ENCODE results near the gene TPM4. TPM values are rescaled to one million over a fixed set of nuclear protein-coding genes. Genes with fewer than 3 reads are reported as not detected.

TPM4 gene
- total and polyA plus RNA-seq, 2 donors (not counting 1 experiment from before 2014, with no cell fraction given), result 65.4 to 127 TPM

DNA sequence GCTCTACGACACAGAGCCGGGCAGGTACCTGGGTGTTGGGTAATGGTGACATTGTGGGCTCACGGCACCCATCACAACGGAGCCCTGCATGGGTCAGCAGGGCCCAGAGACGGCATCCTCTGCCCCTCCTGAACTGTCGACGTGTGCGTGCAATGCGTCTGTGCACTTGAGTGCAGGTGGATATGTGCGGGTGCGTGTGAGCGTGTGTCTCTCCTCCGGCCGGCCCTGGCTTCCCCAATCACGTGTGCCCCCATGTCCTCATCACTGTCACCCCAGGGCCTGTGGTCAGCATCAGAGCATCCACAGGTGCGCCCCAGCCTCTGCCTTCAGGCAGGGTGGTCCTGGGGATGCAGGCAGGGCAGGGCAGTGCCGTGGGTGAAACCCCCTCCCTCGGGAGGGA lies 37.2 kb upstream of the TPM4 start:
- Mint-ChIP-seq H3K27me3 (no peaks in the 10 kb centered on the region), H3K27ac (no peak overlapping the region), H3K4me3 (no peak overlapping the region), H3K4me1 (peaks cover 10% of the 10 kb centered on the region), H3K9me3 (ENCODE audit: insufficient read depth) (no peaks in the 10 kb centered on the region)
- H3K27me3 ChIP-seq (replicated peaks in 1 of 4; ENCODE audit: control extremely low read depth in 1 of 4, control insufficient read depth in 3 of 4, insufficient read depth in 4 of 4, low read length in 3 of 4), result peaks cover 0 to 4% (median 0%) of the 10 kb centered on the region in 4 experiments
- POLR2A ChIA-PET, result no interaction called here
- H3K4me3 ChIP-seq (ENCODE audit: control extremely low read depth in 1 of 5, extremely low read depth in 1 of 5, insufficient read depth in 1 of 5, low read depth in 2 of 5, low read length in 4 of 5), result no peak overlapping the region
- H3K27ac ChIP-seq (ENCODE audit: low read length in 2 of 2), result no peak overlapping the region
- no peak overlapping the region for H2AFZ ChIP-seq (ENCODE audit: insufficient read depth, low read depth, low read length, poor library complexity, severe bottlenecking)
- no peaks in the 10 kb centered on the region for H3K36me3 ChIP-seq (replicated peaks in 1 of 2; ENCODE audit: control extremely low read depth in 1 of 2, control insufficient read depth in 1 of 2, extremely low read depth in 1 of 2, insufficient read depth in 2 of 2, low read length in 1 of 2)
- WGBS (ENCODE audit: insufficient coverage), result 94% methylated on average over 18 of the region's 18 CpGs
- intact Hi-C loops (cut with micrococcal nuclease), result no loop called here
- CTCF ChIA-PET, result interaction anchor here (4.3 kb wide), 1 partner anchor 142 kb away, joined by 47 read pairs; no protein-coding TSS in a partner anchor
- ATAC-seq (ENCODE audit: low read depth), result no peak
- H3K79me2 ChIP-seq (ENCODE audit: control insufficient read depth, insufficient read depth, low read length), result no peaks in the 10 kb centered on the region
- H3K9me3 ChIP-seq (ENCODE audit: control extremely low read depth in 1 of 3, control insufficient read depth in 2 of 3, insufficient read depth in 1 of 3, low read length in 2 of 3), result no peaks in the 10 kb centered on the region
- no peak overlapping the region for H3K9ac ChIP-seq (ENCODE audit: low read length)
- no peak for DNase-seq
- H4K20me1 ChIP-seq (ENCODE audit: control insufficient read depth, insufficient read depth, low read length, poor library complexity, severe bottlenecking), result no peaks in the 10 kb centered on the region
- no peak for TF ChIP-seq EZH2 (IDR thresholded peaks at IDR 0.05; ENCODE audit: borderline replicate concordance, insufficient read depth, low read depth, low read length, poor library complexity, severe bottlenecking)
- TF ChIP-seq, protein P1, sequence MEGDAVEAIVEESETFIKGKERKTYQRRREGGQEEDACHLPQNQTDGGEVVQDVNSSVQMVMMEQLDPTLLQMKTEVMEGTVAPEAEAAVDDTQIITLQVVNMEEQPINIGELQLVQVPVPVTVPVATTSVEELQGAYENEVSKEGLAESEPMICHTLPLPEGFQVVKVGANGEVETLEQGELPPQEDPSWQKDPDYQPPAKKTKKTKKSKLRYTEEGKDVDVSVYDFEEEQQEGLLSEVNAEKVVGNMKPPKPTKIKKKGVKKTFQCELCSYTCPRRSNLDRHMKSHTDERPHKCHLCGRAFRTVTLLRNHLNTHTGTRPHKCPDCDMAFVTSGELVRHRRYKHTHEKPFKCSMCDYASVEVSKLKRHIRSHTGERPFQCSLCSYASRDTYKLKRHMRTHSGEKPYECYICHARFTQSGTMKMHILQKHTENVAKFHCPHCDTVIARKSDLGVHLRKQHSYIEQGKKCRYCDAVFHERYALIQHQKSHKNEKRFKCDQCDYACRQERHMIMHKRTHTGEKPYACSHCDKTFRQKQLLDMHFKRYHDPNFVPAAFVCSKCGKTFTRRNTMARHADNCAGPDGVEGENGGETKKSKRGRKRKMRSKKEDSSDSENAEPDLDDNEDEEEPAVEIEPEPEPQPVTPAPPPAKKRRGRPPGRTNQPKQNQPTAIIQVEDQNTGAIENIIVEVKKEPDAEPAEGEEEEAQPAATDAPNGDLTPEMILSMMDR (IDR thresholded peaks at IDR 0.05), result no peak
- no peak overlapping the region for H3K4me2 ChIP-seq (replicated peaks; ENCODE audit: low read depth, low read length, poor library complexity, severe bottlenecking)
- peaks cover 7 to 8% of the 10 kb centered on the region in 2 donors for H3K4me1 ChIP-seq (ENCODE audit: control insufficient read depth in 2 of 2, insufficient read depth in 2 of 2, low read length in 2 of 2)

DNA sequence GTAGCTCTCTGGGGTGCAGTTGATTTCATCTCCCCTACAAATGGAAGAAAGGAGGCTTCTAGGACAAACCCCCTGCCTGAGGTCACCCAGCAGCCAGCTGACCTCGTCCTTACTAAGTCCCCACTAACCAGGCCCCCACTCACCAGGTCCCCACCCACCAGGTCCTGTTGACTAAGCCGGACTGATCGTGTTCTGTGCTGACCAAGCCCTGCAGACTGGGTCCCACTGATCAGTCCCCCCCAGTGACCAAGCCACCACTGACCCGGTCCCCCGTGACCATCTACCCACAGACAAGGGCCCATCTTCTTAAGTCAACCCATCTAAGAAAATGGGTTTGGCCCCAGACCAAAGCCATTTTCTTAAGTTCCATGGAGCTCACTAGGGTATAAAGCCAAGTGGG lies 36.8 kb upstream of the TPM4 start:
- DNase-seq, result no peak
- H3K4me3 ChIP-seq (ENCODE audit: control extremely low read depth in 1 of 5, extremely low read depth in 1 of 5, insufficient read depth in 1 of 5, low read depth in 2 of 5, low read length in 4 of 5), result no peak overlapping the region
- no peaks in the 10 kb centered on the region for H4K20me1 ChIP-seq (ENCODE audit: control insufficient read depth, insufficient read depth, low read length, poor library complexity, severe bottlenecking)
- Mint-ChIP-seq H3K4me1 (peaks cover 10% of the 10 kb centered on the region), H3K9me3 (ENCODE audit: insufficient read depth) (no peaks in the 10 kb centered on the region), H3K4me3 (no peak overlapping the region), H3K27ac (no peak overlapping the region), H3K27me3 (no peaks in the 10 kb centered on the region)
- ATAC-seq (ENCODE audit: low read depth), result no peak
- no peaks in the 10 kb centered on the region for H3K36me3 ChIP-seq (replicated peaks in 1 of 2; ENCODE audit: control extremely low read depth in 1 of 2, control insufficient read depth in 1 of 2, extremely low read depth in 1 of 2, insufficient read depth in 2 of 2, low read length in 1 of 2)
- no peak for TF ChIP-seq EZH2 (IDR thresholded peaks at IDR 0.05; ENCODE audit: borderline replicate concordance, insufficient read depth, low read depth, low read length, poor library complexity, severe bottlenecking)
- TF ChIP-seq, protein P1 (IDR thresholded peaks at IDR 0.05), result no peak
- CTCF ChIA-PET, result interaction anchor here (0.5 to 4.3 kb wide), 4 partner anchors 39 to 512 kb away, joined by 3 to 47 read pairs (median 4); no protein-coding TSS in a partner anchor
- H3K4me2 ChIP-seq (replicated peaks; ENCODE audit: low read depth, low read length, poor library complexity, severe bottlenecking), result no peak overlapping the region
- WGBS (ENCODE audit: insufficient coverage), result 93% methylated on average over 4 of the region's 5 CpGs
- H3K79me2 ChIP-seq (ENCODE audit: control insufficient read depth, insufficient read depth, low read length), result no peaks in the 10 kb centered on the region
- H3K27ac ChIP-seq (ENCODE audit: low read length in 2 of 2), result no peak overlapping the region
- no peaks in the 10 kb centered on the region for H3K9me3 ChIP-seq (ENCODE audit: control extremely low read depth in 1 of 3, control insufficient read depth in 2 of 3, insufficient read depth in 1 of 3, low read length in 2 of 3)
- POLR2A ChIA-PET, result no interaction called here
- H3K9ac ChIP-seq (ENCODE audit: low read length), result no peak overlapping the region
- peaks cover 0 to 4% (median 0%) of the 10 kb centered on the region in 4 experiments for H3K27me3 ChIP-seq (replicated peaks in 1 of 4; ENCODE audit: control extremely low read depth in 1 of 4, control insufficient read depth in 3 of 4, insufficient read depth in 4 of 4, low read length in 3 of 4)
- intact Hi-C loops (cut with micrococcal nuclease), result no loop called here
- H2AFZ ChIP-seq (ENCODE audit: insufficient read depth, low read depth, low read length, poor library complexity, severe bottlenecking), result no peak overlapping the region
- peaks cover 7 to 8% of the 10 kb centered on the region in 2 donors for H3K4me1 ChIP-seq (ENCODE audit: control insufficient read depth in 2 of 2, insufficient read depth in 2 of 2, low read length in 2 of 2)
